Neural progenitor cell (in vitro differentiated cells): Measurements from ENCODE around the gene GJA3.

Source experiments
- EZH2phosphoT487 ChIP-seq: fragments of 200-600 bp; sonication (generic); IDR thresholded peaks from 2 replicates; pipeline ENCODE4 v1.6.1; 2017; ENCODE audit warnings: antibody characterized with exemption
- TF ChIP-seq, protein P1 (sequence below): fragments of 200-600 bp; sonication (generic); IDR thresholded peaks from 2 replicates; pipeline ENCODE4 v1.5.1; 2017; ENCODE audit warnings: antibody characterized with exemption, mild to moderate bottlenecking

DNA sequence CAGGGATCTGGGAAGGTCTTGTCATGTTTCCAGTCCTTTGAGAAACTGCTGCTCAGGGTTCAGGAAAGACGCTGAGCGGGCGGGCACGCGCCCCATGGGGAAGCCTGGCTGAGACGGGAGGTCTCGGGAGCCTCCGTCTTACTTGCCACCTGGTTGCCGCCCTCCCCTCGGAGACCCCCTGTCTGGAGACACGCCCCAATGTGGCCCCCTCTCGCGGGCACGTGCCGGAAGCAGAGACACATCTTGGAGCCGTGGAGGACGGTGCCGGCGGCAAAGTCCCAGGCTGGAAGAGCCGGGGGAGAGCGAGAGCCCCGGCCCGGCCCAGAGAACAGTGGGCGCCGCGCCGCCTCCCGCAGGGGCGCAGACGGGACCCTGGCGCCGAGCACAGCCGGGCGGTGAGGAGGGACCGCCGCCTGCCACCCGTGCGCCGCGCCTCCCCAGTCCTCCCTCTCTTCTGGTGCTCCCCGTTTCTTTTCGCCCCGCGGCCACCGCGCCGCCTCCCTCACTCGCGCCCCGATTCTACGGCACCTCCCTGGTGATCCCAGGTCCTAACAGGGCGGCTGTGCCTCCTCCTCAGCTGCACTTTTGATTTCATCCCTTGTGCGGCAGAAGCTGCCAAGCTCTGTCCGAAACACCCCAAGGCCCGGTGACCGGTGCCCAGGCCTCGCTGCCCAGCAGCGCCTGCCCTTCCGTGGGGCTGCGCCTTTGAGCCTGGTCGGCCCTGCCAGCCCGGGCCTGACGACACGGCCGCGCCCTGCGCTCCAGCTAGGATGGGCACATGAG is 16.4 kb upstream of the GJA3 start:
- no peak for TF ChIP-seq EZH2phosphoT487
- TF ChIP-seq, protein P1, sequence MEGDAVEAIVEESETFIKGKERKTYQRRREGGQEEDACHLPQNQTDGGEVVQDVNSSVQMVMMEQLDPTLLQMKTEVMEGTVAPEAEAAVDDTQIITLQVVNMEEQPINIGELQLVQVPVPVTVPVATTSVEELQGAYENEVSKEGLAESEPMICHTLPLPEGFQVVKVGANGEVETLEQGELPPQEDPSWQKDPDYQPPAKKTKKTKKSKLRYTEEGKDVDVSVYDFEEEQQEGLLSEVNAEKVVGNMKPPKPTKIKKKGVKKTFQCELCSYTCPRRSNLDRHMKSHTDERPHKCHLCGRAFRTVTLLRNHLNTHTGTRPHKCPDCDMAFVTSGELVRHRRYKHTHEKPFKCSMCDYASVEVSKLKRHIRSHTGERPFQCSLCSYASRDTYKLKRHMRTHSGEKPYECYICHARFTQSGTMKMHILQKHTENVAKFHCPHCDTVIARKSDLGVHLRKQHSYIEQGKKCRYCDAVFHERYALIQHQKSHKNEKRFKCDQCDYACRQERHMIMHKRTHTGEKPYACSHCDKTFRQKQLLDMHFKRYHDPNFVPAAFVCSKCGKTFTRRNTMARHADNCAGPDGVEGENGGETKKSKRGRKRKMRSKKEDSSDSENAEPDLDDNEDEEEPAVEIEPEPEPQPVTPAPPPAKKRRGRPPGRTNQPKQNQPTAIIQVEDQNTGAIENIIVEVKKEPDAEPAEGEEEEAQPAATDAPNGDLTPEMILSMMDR: no peak
